Glutamatergic neuron (in vitro differentiated cells): Measurements from ENCODE around the gene TRAPPC3. TPM values are rescaled to one million over a fixed set of nuclear protein-coding genes. Genes with fewer than 3 reads are reported as not detected.

Experiments
- DNase-seq: peaks from one replicate; pipeline ENCODE4 v3.0.0; 2022
- H3K27ac Mint-ChIP-seq: one replicate; pipeline ENCODE4 v1.8.0; 2020; ENCODE audit warnings: mild to moderate bottlenecking, mixed read lengths, inconsistent platforms; ENCODE audit not compliant: unreplicated experiment
- H3K27me3 Mint-ChIP-seq: one replicate; pipeline ENCODE4 v1.8.0; 2020; ENCODE audit warnings: mild to moderate bottlenecking, moderate library complexity, mixed read lengths, inconsistent platforms; ENCODE audit not compliant: unreplicated experiment
- H3K36me3 Mint-ChIP-seq: one replicate; pipeline ENCODE4 v1.8.0; 2020; ENCODE audit warnings: mild to moderate bottlenecking, mixed read lengths, inconsistent platforms; ENCODE audit not compliant: unreplicated experiment
- H3K4me1 Mint-ChIP-seq: one replicate; pipeline ENCODE4 v1.8.0; 2020; ENCODE audit warnings: mild to moderate bottlenecking, low read depth, mixed read lengths, inconsistent platforms; ENCODE audit not compliant: unreplicated experiment
- H3K4me3 Mint-ChIP-seq: one replicate; pipeline ENCODE4 v1.8.0; 2020; ENCODE audit warnings: mild to moderate bottlenecking, mixed read lengths, inconsistent platforms; ENCODE audit not compliant: unreplicated experiment
- H3K9me3 Mint-ChIP-seq: one replicate; pipeline ENCODE4 v1.8.0; 2020; ENCODE audit warnings: mild to moderate bottlenecking, moderate library complexity, mixed read lengths, inconsistent platforms; ENCODE audit not compliant: unreplicated experiment
- total RNA-seq: library from RNA; stranded (reverse); fragmentation: NEBNext Ultra II Directional; extraction: Animal tissue kit (Norgen Biotek cat#: 25700); gene quantifications from one replicate; pipeline ENCODE4 v1.2.1, GENCODE V29; 2021; ENCODE audit not compliant: unreplicated experiment
- TF ChIP-seq, protein P1 (sequence below): fragments of 200-600 bp; sonication (generic); IDR thresholded peaks from one replicate; pipeline ENCODE4 v1.5.0; 2021; ENCODE audit not compliant: partially characterized antibody, unreplicated experiment

The TRAPPC3 gene
- total RNA-seq, 1 donor from 2014 or later, result 30.0 TPM

DNA sequence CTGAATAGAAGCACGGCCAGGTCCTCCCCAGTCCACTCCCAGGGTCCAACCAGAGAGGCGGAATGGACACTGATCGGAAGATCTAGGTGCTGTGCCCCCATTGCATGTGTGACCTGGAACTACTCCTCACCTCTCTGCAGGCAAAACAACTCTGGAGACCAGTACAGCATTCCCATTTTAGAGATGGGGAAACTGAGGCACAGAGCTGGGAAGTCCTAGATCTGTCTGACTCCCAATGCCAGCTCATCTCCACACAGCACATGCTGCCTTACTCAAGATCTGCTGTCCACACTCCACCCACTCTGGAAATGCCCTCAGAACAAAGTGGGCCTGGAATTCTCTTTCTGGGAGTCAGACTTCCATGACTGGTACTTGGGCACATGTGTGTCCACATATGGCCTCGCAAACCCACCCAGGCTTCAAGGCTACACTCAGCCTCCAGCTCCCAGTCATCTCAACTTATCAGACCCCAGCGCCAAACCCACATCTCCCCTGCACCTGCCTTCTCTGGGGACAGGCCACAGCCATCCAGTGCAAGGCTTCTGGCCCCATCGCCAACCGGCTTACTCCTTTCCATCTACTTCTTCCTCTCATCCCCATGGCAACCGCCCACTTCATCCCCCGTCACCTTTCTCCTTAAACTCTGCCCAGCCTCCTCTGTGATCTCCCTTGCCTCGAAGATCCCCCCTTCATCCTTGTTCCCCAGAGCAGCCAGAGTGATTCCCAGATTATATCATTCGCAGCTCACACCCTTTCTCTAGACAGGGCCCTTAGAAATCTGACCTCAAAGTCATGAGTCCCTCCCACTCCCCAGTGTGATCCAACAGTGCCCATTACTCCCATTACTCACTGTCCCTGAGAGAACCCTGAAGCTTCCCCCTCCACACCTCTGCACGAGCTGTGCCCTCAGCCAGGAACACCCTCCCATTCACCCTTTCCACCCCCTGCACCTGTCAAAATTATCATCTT, 26.9 kb downstream of the TRAPPC3 start:
- Mint-ChIP-seq H3K36me3 (no peaks in the 10 kb centered on the region), H3K4me1 (peaks cover 13% of the 10 kb centered on the region), H3K27me3 (peaks cover 27% of the 10 kb centered on the region), H3K4me3 (no peak overlapping the region), H3K9me3 (no peaks in the 10 kb centered on the region), H3K27ac (no peak overlapping the region)
- no peak for DNase-seq
- TF ChIP-seq, protein P1, sequence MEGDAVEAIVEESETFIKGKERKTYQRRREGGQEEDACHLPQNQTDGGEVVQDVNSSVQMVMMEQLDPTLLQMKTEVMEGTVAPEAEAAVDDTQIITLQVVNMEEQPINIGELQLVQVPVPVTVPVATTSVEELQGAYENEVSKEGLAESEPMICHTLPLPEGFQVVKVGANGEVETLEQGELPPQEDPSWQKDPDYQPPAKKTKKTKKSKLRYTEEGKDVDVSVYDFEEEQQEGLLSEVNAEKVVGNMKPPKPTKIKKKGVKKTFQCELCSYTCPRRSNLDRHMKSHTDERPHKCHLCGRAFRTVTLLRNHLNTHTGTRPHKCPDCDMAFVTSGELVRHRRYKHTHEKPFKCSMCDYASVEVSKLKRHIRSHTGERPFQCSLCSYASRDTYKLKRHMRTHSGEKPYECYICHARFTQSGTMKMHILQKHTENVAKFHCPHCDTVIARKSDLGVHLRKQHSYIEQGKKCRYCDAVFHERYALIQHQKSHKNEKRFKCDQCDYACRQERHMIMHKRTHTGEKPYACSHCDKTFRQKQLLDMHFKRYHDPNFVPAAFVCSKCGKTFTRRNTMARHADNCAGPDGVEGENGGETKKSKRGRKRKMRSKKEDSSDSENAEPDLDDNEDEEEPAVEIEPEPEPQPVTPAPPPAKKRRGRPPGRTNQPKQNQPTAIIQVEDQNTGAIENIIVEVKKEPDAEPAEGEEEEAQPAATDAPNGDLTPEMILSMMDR, result no peak

DNA sequence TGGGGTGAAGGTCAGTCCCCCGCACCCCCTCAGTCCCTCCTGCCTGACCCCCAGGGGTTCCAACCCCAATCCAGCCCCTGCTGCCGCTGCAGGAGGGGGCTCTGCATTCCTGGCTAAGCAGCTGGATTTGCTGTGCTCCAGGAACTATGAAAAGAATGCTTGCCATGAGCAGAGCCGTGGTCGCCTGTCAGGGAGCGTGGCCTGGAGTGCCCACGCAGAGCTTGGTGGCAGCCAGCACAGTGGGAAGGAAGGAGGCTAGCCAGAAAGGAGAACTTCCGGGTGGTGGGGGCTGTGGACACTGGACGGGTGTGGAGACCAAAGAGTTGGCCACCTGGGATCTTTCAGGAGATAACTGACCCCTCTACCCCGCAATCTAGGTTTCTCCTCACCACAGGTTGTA, 29.8 kb downstream of the TRAPPC3 start:
- Mint-ChIP-seq H3K4me1 (peaks cover 4% of the 10 kb centered on the region), H3K36me3 (no peaks in the 10 kb centered on the region), H3K4me3 (no peak overlapping the region), H3K27ac (no peak overlapping the region), H3K27me3 (peaks cover 19% of the 10 kb centered on the region), H3K9me3 (no peaks in the 10 kb centered on the region)
- TF ChIP-seq, protein P1, result no peak
- DNase-seq, result no peak

DNA sequence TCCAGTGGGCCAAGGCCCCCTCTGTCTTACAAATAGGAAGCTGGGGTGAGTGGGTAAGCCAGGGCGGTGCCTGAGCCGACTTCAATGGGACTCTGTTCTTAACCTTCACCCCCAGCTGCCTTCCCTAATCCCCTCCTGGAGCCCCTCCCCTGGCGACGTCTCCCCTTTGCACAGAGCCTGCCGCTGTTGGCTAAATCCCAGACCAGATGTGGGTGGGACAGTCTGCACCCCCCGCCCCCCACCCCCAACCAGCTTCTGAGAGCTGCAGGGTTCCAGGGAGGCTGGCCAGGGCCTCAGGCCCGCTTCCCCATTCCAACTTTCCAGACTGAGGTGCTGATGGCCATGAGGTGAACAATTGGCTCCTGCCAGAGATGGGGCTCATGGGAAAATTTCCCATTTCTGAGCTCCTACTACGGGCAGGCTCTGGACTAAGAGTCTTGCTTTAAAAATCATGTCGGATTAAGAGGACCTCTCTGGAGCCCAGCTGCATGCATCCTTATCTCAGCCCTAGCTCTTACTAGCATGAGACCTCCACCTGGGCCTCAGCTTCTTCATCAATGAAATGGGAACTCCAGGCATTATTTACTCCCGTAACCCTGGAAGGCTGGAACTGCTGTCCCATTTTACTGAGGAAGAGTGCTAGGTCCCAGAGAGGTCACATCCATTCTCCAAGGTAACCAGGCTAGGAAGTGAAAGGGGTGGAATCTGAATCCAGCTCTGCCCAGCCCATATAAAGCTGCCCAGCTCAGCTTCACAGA, 30.7 kb downstream of the TRAPPC3 start:
- H3K27me3 Mint-ChIP-seq, result peaks cover 16% of the 10 kb centered on the region
- H3K36me3 Mint-ChIP-seq, result no peaks in the 10 kb centered on the region
- H3K4me1 Mint-ChIP-seq, result peaks cover 4% of the 10 kb centered on the region
- TF ChIP-seq, protein P1, result no peak
- no peak overlapping the region for H3K4me3 Mint-ChIP-seq
- no peak overlapping the region for H3K27ac Mint-ChIP-seq
- no peaks in the 10 kb centered on the region for H3K9me3 Mint-ChIP-seq
- DNase-seq, result no peak

DNA sequence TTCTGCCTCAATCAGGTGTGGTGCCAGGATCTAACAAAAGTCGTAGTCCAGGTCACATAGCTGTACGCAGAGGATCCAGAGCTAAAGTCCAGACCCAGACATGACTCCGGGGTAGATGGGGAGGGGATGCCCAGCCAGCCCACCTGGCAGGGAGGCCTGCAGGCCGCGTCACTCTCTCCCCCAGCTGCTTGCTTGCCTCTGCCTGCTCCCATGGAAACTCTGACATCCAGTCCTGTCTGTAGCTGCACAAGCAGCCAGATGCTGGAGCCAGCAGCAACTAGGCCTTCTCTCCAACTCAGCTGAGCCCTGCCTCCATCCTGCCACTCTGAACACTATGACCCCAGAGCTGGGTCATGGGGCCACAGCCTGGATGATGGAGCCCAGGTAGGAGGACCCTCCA, 32.4 kb downstream of the TRAPPC3 start:
- Mint-ChIP-seq H3K27ac (no peak overlapping the region), H3K4me3 (no peak overlapping the region), H3K27me3 (peaks cover 14% of the 10 kb centered on the region)

More for the DNA sequence above, 32.4 kb downstream of the TRAPPC3 start:
- Mint-ChIP-seq H3K9me3 (no peaks in the 10 kb centered on the region), H3K36me3 (peaks cover 5% of the 10 kb centered on the region), H3K4me1 (no peaks in the 10 kb centered on the region)
- TF ChIP-seq, protein P1, result no peak
- no peak for DNase-seq
